Activated CD8-positive, alpha-beta T cell treated with anti-CD3 and anti-CD28 coated beads for 36 hours (primary cell): ENCODE measurements around the gene ARHGAP25. TPM values are rescaled to one million over a fixed set of nuclear protein-coding genes. Genes with fewer than 3 reads are reported as not detected.
A peak's percentile ranks its signal among the peaks of the same experiment; 100 is the strongest.

Source experiments
- ATAC-seq: fragments of 200-7000 bp; cut with Tn5 transposase; one replicate; pipeline ENCODE4 v1.10.0; 2021; ENCODE audit warnings: mild to moderate bottlenecking, moderate library complexity
- CTCF ChIA-PET: fragments of 350-600 bp; sonication (Branson Sonifier 250); formaldehyde crosslinking; loops from one replicate; lab custom pipeline; 2021; ENCODE audit warnings: antibody characterized with exemption; lab: Charles Lee
- POLR2A ChIA-PET: fragments of 350-600 bp; sonication (Branson Sonifier 250); formaldehyde crosslinking; loops from one replicate; lab custom pipeline; 2021; ENCODE audit warnings: antibody characterized with exemption; lab: Charles Lee
- DNase-seq: peaks from one replicate; pipeline ENCODE4 v3.0.0-alpha.2; 2020
- H3K27ac Mint-ChIP-seq: one replicate; pipeline ENCODE4 v1.8.0; 2021; ENCODE audit warnings: mild to moderate bottlenecking, mixed read lengths
- H3K27me3 Mint-ChIP-seq: one replicate; pipeline ENCODE4 v1.8.0; 2021; ENCODE audit warnings: mixed read lengths
- H3K36me3 Mint-ChIP-seq: one replicate; pipeline ENCODE4 v1.8.0; 2021; ENCODE audit warnings: low read depth, mixed read lengths
- H3K4me1 Mint-ChIP-seq: one replicate; pipeline ENCODE4 v1.8.0; 2021; ENCODE audit warnings: low read depth, mixed read lengths
- H3K4me3 Mint-ChIP-seq: one replicate; pipeline ENCODE4 v1.8.0; 2021; ENCODE audit warnings: mild to moderate bottlenecking, moderate library complexity, mixed read lengths
- H3K9me3 Mint-ChIP-seq: one replicate; pipeline ENCODE4 v1.8.0; 2021; ENCODE audit warnings: mixed read lengths
- CTCF ChIP-seq: fragments of 200-600 bp; IDR thresholded peaks from one replicate; pipeline ENCODE4 v1.8.0; 2022; ENCODE audit warnings: antibody characterized with exemption, mild to moderate bottlenecking
- intact Hi-C: fragments of 100-400 bp; cut with micrococcal nuclease; formaldehyde crosslinking; loops from one replicate; pipeline ENCODE4 v1.10.0; 2022
- total RNA-seq, 2 experiments: library from RNA; stranded (reverse); gene quantifications; one replicate each; pipeline ENCODE4 v1.2.3, GENCODE V29; 2021

ARHGAP25 gene
- total RNA-seq, 2 experiments from 2014 or later: 59.3 to 61.5 TPM

DNA sequence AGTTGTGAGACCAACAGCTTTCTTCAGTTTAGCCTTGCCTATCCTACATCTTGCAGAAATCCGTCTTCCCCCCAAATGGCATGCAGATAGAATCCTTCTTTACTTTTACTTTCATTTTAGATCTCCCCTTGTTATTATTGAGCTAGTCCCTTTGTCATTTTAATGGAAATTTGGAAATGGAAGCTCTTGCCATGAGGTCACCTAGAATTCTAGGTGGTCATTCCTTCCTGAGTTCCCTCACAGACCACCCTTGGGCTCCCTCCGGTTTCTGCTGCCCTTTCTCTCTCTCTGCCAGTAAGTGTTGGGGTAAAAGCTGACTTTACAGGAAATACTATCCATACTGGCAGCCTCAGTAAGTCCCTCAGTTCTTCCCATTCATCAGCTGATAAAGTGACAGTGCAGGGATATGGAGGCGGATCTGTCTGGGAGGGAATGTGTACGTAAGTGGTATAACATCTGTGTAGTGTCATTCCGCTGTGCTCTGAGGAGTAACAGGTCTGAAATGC is 30.2 kb downstream of the ARHGAP25 start:
- ATAC-seq (no peak), DNase-seq (no peak)
- CTCF ChIA-PET: interaction anchor here (0.9 to 3.6 kb wide), 17 partner anchors 8 to 301 kb away, joined by 3 to 29 read pairs (median 4); partner anchors contain the start of gene ARHGAP25
- POLR2A ChIA-PET: interaction anchor here (0.8 to 4.0 kb wide), 15 partner anchors 11 to 147 kb away, joined by 3 to 15 read pairs (median 4); partner anchors contain the start of gene ARHGAP25
- Mint-ChIP-seq H3K4me3 (peak overlapping the region; percentile 71), H3K27ac (peak overlapping the region; percentile 97), H3K4me1 (peaks cover 94% of the 10 kb centered on the region), H3K9me3 (no peaks in the 10 kb centered on the region), H3K27me3 (no peaks in the 10 kb centered on the region), H3K36me3 (peaks cover 18% of the 10 kb centered on the region)
- intact Hi-C loops: no loop called here
- peak; percentile 3 for TF ChIP-seq CTCF

GRCh38 chr2:68765739-68766375 is 31.2 kb downstream of the ARHGAP25 start:
- Mint-ChIP-seq H3K4me1 (peaks cover 94% of the 10 kb centered on the region), H3K36me3 (peaks cover 22% of the 10 kb centered on the region), H3K27me3 (no peaks in the 10 kb centered on the region), H3K9me3 (no peaks in the 10 kb centered on the region), H3K4me3 (peak overlapping the region; percentile 68), H3K27ac (peak overlapping the region; percentile 99)
- ChIA-PET CTCF (interaction anchor here (0.5 to 3.9 kb wide), 17 partner anchors 9 to 303 kb away, joined by 3 to 34 read pairs (median 3); partner anchors contain the start of gene ARHGAP25), POLR2A (interaction anchor here (0.6 to 1.5 kb wide), 15 partner anchors 8 to 299 kb away, joined by 3 to 9 read pairs (median 3); partner anchors contain the start of gene ARHGAP25)
- ATAC-seq (peak; percentile 7), DNase-seq (peak; percentile 57)
- intact Hi-C loops: no loop called here
- TF ChIP-seq CTCF: no peak

GRCh38 chr2:68766376-68766845 is 31.8 kb downstream of the ARHGAP25 start:
- no peak for TF ChIP-seq CTCF
- intact Hi-C loops: no loop called here
- ChIA-PET CTCF (interaction anchor here (0.5 to 3.9 kb wide), 17 partner anchors 9 to 303 kb away, joined by 3 to 34 read pairs (median 3); partner anchors contain the start of gene ARHGAP25), POLR2A (interaction anchor here (0.6 to 1.5 kb wide), 15 partner anchors 8 to 300 kb away, joined by 3 to 9 read pairs (median 3); partner anchors contain the start of gene ARHGAP25)
- H3K9me3 Mint-ChIP-seq: no peaks in the 10 kb centered on the region
- H3K27ac Mint-ChIP-seq: peak overlapping the region; percentile 99
- peaks cover 94% of the 10 kb centered on the region for H3K4me1 Mint-ChIP-seq
- ATAC-seq (peak; percentile 51), DNase-seq (peak; percentile 80)
- peaks cover 22% of the 10 kb centered on the region for H3K36me3 Mint-ChIP-seq
- peak overlapping the region; percentile 68 for H3K4me3 Mint-ChIP-seq
- H3K27me3 Mint-ChIP-seq: no peaks in the 10 kb centered on the region

DNA sequence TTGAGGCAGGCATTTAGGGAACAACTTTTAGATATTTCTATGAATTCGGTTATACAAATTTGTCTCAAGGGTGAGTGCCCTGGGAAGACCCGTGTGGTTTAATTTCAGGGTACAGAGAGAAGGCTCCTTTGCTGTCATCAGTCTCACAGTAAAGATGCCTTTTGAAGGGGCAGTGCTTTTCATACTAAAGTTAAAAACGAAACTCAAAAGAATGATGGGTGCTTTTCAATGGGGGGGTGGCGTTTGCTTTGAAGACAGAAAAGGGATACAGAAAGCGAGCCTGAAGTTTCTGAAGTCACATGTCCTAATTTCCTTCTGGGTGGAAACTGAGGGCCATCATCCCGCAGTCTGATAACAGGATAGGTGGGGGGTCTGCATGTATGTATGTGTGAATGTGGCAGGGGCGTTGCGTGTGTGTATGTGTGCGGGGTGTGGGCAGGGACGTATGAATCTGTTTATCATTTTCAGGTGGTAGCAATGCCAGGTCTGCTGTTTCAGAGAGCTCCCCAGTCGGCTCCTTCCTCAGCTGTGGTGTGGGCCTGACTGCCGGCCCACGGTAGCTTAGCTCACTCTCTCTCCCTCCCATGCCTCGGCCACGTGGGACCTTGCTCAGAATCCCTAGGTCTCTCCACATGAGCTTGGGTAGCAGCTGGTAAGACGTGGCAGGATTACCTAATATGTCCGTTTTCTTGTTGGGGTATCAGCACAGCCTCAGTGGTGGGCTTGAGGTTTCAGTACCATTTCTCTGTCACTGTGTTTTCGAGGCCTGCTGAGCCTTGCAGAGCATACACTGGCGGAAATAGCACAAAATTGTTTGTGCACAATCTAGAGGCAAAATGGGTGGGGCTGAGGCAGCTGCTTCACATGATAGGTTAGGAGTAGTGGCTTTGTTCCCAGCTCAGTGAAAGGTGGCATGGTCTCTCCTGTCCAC is 32.7 kb downstream of the ARHGAP25 start:
- no peak for TF ChIP-seq CTCF
- peak overlapping the region; percentile 99 for H3K27ac Mint-ChIP-seq
- H3K4me1 Mint-ChIP-seq: peaks cover 94% of the 10 kb centered on the region
- peak overlapping the region; percentile 68 for H3K4me3 Mint-ChIP-seq
- intact Hi-C loops: no loop called here
- H3K27me3 Mint-ChIP-seq: no peaks in the 10 kb centered on the region
- POLR2A ChIA-PET: interaction anchor here (0.6 to 4.5 kb wide), 15 partner anchors 9 to 301 kb away, joined by 3 to 26 read pairs (median 5); partner anchors contain the start of gene ARHGAP25
- H3K36me3 Mint-ChIP-seq: peaks cover 25% of the 10 kb centered on the region
- CTCF ChIA-PET: interaction anchor here (1.1 to 5.1 kb wide), 15 partner anchors 8 to 304 kb away, joined by 3 to 34 read pairs (median 5); partner anchors contain the start of gene ARHGAP25
- ATAC-seq (peak; percentile 17), DNase-seq (peak; percentile 68)
- no peaks in the 10 kb centered on the region for H3K9me3 Mint-ChIP-seq
